ENCODE data around the gene CTBP1.

DNA sequence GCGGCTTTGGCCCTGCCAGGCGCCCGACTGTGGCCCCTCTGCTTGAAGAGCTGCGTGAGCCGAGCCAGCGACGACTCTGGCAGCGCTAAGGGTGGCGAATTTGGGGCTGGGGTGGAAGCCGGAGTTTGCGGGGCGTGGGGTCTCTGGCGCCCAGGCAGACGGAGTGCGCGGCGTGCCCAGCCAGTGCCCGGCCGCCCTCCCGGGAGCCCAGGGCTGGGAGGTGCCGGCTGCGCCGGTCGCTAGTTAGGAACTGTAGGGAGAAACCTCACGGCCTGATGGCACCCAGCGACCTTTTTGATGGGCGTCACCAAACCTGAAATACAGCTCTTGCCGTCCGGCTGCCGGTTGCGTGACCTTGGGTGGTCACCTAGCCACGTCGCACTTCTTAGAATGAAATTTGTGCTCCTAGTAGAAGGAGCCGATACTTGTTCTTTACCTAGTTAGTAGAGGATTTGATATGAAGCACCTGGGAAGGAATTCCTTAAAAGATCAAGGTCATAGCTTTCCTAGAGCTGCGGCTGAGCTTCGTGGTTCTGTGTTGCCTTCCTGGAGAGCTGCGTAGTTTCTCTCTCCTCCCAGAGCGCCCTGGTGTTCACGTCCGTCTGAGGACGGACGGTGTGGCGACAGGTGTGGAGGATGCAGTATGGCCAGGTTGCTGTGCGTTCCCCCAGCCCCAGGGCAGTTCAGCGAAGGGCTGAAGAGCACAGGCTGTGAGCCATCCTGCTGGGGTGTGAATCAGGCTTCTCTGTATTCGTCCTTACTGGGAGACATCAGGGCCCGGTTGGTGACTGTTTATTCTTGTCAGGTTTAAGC is 41.4 kb upstream of the CTBP1 start:
- TF ChIP-seq EZH2phosphoT487 (IDR thresholded peaks at IDR 0.05; ENCODE audit: insufficient read depth, low read depth) (no peak), EZH2 (IDR thresholded peaks at IDR 0.05; ENCODE audit: insufficient read depth, poor library complexity, severe bottlenecking) (no peak)

All from GM23248 (cell line).